GM23338 (cell line): ENCODE results near the gene KIAA1217. TPM values are rescaled to one million over a fixed set of nuclear protein-coding genes. Genes with fewer than 3 reads are reported as not detected.

Source experiments
- ATAC-seq: fragments of 200-7000 bp; cut with Tn5 transposase; 3 replicates; pipeline ENCODE4 v1.9.1; 2020
- DNase-seq: peaks from one replicate; pipeline ENCODE4 v3.0.0-alpha.2; 2015; ENCODE audit warnings: low spot score
- H2AFZ ChIP-seq: fragments of 200-600 bp; sonication (generic); 2 replicates; pipeline ENCODE4 v1.8.0; 2016; ENCODE audit warnings: antibody characterized with exemption, mild to moderate bottlenecking, moderate library complexity
- H3F3A ChIP-seq: fragments of 200-600 bp; sonication (generic); replicated peaks from 2 replicates; pipeline ENCODE4 v1.8.0; 2017; ENCODE audit warnings: antibody characterized with exemption, mixed run types, low read depth
- H3K27ac ChIP-seq: fragments of 200-600 bp; sonication (generic); 2 replicates; pipeline ENCODE4 v1.6.1; 2016; ENCODE audit warnings: low read depth
- H3K27me3 ChIP-seq: fragments of 200-600 bp; sonication (generic); 2 replicates; pipeline ENCODE4 v1.8.0; 2016; ENCODE audit warnings: mild to moderate bottlenecking, mixed run types, moderate library complexity; ENCODE audit not compliant: insufficient read depth
- H3K36me3 ChIP-seq: fragments of 200-600 bp; sonication (generic); 2 replicates; pipeline ENCODE4 v1.8.0; 2016; ENCODE audit warnings: mild to moderate bottlenecking; ENCODE audit not compliant: insufficient read depth
- H3K4me1 ChIP-seq: fragments of 200-600 bp; sonication (generic); 2 replicates; pipeline ENCODE4 v1.8.0; 2016; ENCODE audit warnings: mild to moderate bottlenecking, moderate library complexity; ENCODE audit not compliant: insufficient read depth
- H3K4me2 ChIP-seq: fragments of 200-600 bp; sonication (generic); 2 replicates; pipeline ENCODE4 v1.7.1; 2017; ENCODE audit warnings: mixed run types
- H3K4me3 ChIP-seq: fragments of 200-600 bp; sonication (generic); 2 replicates; pipeline ENCODE4 v1.6.1; 2016; ENCODE audit warnings: mixed run types
- H3K79me2 ChIP-seq: fragments of 200-600 bp; sonication (generic); replicated peaks from 2 replicates; pipeline ENCODE4 v1.8.0; 2017; ENCODE audit warnings: mild to moderate bottlenecking; ENCODE audit not compliant: insufficient read depth
- H3K9me2 ChIP-seq: fragments of 200-600 bp; sonication (generic); 2 replicates; pipeline ENCODE4 v1.8.0; 2017; ENCODE audit not compliant: insufficient read depth
- H4K20me1 ChIP-seq: fragments of 200-600 bp; sonication (generic); replicated peaks from 2 replicates; pipeline ENCODE4 v1.8.0; 2017; ENCODE audit warnings: mild to moderate bottlenecking; ENCODE audit not compliant: insufficient read depth
- H3K27ac Mint-ChIP-seq: 2 replicates; pipeline ENCODE4 v1.8.0; 2020; ENCODE audit warnings: inconsistent platforms, mild to moderate bottlenecking, moderate library complexity, mixed read lengths
- H3K27me3 Mint-ChIP-seq: 3 replicates; pipeline ENCODE4 v1.8.0; 2022; ENCODE audit warnings: low read depth, mild to moderate bottlenecking, moderate library complexity, mixed read lengths, inconsistent platforms; ENCODE audit not compliant: insufficient read depth, poor library complexity
- H3K36me3 Mint-ChIP-seq: 3 replicates; pipeline ENCODE4 v1.8.0; 2021; ENCODE audit warnings: low read depth, mild to moderate bottlenecking, inconsistent platforms, moderate library complexity, mixed read lengths
- H3K4me1 Mint-ChIP-seq: 3 replicates; pipeline ENCODE4 v1.8.0; 2020; ENCODE audit warnings: mild to moderate bottlenecking, inconsistent platforms, mixed read lengths
- H3K4me3 Mint-ChIP-seq: 3 replicates; pipeline ENCODE4 v1.8.0; 2021; ENCODE audit warnings: moderate library complexity, mild to moderate bottlenecking, inconsistent platforms, mixed read lengths
- H3K9me3 Mint-ChIP-seq: 3 replicates; pipeline ENCODE4 v1.8.0; 2020; ENCODE audit warnings: moderate library complexity, mild to moderate bottlenecking, inconsistent platforms, mixed read lengths
- CREB1 ChIP-seq: fragments of 250-450 bp; sonication (Bioruptor Pico); IDR thresholded peaks from 2 replicates; pipeline ENCODE4 v1.5.0; 2020; ENCODE audit warnings: low read depth, mild to moderate bottlenecking, moderate library complexity
- EZH2 ChIP-seq: fragments of 200-600 bp; sonication (generic); IDR thresholded peaks from one replicate; pipeline ENCODE4 v1.8.0; 2017; ENCODE audit warnings: antibody characterized with exemption, mild to moderate bottlenecking, low read depth; ENCODE audit not compliant: unreplicated experiment
- EZH2phosphoT487 ChIP-seq: fragments of 200-600 bp; sonication (generic); IDR thresholded peaks from one replicate; pipeline ENCODE4 v1.8.1; 2018; ENCODE audit warnings: antibody characterized with exemption; ENCODE audit not compliant: unreplicated experiment
- JUNB ChIP-seq: IDR thresholded peaks from one replicate; pipeline ENCODE4 v1.6.1; 2016; ENCODE audit warnings: antibody characterized with exemption; ENCODE audit not compliant: unreplicated experiment
- NANOG ChIP-seq: IDR thresholded peaks from 2 replicates; pipeline ENCODE4 v1.6.1; 2016; ENCODE audit warnings: antibody characterized with exemption, borderline replicate concordance
- POLR2AphosphoS5 ChIP-seq: IDR thresholded peaks from 2 replicates; pipeline ENCODE4 v1.6.1; 2016; ENCODE audit warnings: antibody characterized with exemption, low read depth
- ZNF114 ChIP-seq: fragments of 250-450 bp; sonication (Bioruptor Pico); IDR thresholded peaks from 2 replicates; pipeline ENCODE4 v1.5.0; 2020; ENCODE audit warnings: mild to moderate bottlenecking, moderate library complexity
- ZNF331 ChIP-seq: fragments of 250-450 bp; sonication (Bioruptor Pico); IDR thresholded peaks from 2 replicates; pipeline ENCODE4 v1.5.0; 2020; ENCODE audit warnings: low read depth, mild to moderate bottlenecking, moderate library complexity
- polyA plus RNA-seq: library from polyadenylated mRNA; unstranded; fragments of >200 nt; fragmentation: Nextera tagmentation; extraction: Ambion mirVana; gene quantifications from 2 replicates; pipeline ENCODE4 v1.2.1, GENCODE V29; 2016
- total RNA-seq: library from RNA; depleted of rRNA; stranded (reverse); fragments of >200 nt; shearing (Covaris generic); gene quantifications from 2 replicates; pipeline ENCODE4 v1.2.3, GENCODE V29; 2014
- TF ChIP-seq, protein P1 (sequence below): fragments of 250-450 bp; sonication (Bioruptor Pico); IDR thresholded peaks from 2 replicates; pipeline ENCODE4 v1.5.0; 2020; ENCODE audit warnings: mild to moderate bottlenecking, moderate library complexity
- TF ChIP-seq, protein P2 (sequence below), 2 experiments: fragments of 200-600 bp in 1 of 2; sonication (generic) in 1 of 2; conservative IDR thresholded peaks; 2 replicates each; pipeline versions ENCODE4 v1.5.1 to v1.6.1; 2016 to 2017; ENCODE audit warnings: antibody characterized with exemption in 2 of 2, low read depth in 2 of 2, mild to moderate bottlenecking in 2 of 2, moderate library complexity in 1 of 2
- TF ChIP-seq, protein P3 (sequence below): IDR thresholded peaks from 2 replicates; pipeline ENCODE4 v1.6.1; 2016; ENCODE audit warnings: antibody characterized with exemption

The KIAA1217 gene
- total and polyA plus RNA-seq, 2 experiments from 2014 or later = 6.4 to 9.1 TPM

DNA sequence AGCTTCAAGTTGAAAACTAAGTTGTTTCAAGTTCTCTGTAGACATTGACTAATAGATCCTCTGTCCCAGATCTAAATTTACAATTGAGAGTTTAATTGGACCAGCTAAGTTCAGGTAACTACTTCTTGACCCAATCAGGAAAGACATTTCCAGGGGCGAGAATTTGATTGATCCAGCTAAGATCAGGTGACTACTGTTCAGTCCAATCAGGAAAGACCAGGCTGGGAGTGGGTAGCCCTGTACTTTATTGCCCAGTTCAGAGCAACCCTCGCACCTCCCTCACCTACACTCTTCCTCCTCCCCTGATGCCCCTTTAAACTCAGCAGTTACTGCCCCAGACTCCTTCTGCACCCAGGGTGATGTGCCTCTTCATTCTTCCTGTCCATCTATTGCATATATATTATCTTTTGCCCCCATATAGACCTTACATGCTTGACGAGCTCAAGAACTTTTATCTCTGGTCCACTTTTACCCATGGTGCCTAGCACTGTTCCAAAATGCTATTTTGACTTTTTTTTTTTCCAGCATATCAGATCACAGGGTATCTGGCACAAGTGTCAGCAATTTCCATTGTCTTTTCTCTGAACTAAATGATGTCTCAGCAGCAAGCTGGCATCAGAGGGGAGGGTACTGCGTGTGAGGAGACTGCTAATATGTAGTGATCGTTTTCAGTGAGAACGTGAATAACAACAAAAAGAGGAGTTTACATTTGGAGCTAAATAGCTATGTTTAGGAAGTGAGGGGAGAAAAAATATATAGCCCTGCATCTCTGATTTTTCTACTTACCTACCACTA lies 169.4 kb downstream of the KIAA1217 start (continued):
- TF ChIP-seq, protein P1, sequence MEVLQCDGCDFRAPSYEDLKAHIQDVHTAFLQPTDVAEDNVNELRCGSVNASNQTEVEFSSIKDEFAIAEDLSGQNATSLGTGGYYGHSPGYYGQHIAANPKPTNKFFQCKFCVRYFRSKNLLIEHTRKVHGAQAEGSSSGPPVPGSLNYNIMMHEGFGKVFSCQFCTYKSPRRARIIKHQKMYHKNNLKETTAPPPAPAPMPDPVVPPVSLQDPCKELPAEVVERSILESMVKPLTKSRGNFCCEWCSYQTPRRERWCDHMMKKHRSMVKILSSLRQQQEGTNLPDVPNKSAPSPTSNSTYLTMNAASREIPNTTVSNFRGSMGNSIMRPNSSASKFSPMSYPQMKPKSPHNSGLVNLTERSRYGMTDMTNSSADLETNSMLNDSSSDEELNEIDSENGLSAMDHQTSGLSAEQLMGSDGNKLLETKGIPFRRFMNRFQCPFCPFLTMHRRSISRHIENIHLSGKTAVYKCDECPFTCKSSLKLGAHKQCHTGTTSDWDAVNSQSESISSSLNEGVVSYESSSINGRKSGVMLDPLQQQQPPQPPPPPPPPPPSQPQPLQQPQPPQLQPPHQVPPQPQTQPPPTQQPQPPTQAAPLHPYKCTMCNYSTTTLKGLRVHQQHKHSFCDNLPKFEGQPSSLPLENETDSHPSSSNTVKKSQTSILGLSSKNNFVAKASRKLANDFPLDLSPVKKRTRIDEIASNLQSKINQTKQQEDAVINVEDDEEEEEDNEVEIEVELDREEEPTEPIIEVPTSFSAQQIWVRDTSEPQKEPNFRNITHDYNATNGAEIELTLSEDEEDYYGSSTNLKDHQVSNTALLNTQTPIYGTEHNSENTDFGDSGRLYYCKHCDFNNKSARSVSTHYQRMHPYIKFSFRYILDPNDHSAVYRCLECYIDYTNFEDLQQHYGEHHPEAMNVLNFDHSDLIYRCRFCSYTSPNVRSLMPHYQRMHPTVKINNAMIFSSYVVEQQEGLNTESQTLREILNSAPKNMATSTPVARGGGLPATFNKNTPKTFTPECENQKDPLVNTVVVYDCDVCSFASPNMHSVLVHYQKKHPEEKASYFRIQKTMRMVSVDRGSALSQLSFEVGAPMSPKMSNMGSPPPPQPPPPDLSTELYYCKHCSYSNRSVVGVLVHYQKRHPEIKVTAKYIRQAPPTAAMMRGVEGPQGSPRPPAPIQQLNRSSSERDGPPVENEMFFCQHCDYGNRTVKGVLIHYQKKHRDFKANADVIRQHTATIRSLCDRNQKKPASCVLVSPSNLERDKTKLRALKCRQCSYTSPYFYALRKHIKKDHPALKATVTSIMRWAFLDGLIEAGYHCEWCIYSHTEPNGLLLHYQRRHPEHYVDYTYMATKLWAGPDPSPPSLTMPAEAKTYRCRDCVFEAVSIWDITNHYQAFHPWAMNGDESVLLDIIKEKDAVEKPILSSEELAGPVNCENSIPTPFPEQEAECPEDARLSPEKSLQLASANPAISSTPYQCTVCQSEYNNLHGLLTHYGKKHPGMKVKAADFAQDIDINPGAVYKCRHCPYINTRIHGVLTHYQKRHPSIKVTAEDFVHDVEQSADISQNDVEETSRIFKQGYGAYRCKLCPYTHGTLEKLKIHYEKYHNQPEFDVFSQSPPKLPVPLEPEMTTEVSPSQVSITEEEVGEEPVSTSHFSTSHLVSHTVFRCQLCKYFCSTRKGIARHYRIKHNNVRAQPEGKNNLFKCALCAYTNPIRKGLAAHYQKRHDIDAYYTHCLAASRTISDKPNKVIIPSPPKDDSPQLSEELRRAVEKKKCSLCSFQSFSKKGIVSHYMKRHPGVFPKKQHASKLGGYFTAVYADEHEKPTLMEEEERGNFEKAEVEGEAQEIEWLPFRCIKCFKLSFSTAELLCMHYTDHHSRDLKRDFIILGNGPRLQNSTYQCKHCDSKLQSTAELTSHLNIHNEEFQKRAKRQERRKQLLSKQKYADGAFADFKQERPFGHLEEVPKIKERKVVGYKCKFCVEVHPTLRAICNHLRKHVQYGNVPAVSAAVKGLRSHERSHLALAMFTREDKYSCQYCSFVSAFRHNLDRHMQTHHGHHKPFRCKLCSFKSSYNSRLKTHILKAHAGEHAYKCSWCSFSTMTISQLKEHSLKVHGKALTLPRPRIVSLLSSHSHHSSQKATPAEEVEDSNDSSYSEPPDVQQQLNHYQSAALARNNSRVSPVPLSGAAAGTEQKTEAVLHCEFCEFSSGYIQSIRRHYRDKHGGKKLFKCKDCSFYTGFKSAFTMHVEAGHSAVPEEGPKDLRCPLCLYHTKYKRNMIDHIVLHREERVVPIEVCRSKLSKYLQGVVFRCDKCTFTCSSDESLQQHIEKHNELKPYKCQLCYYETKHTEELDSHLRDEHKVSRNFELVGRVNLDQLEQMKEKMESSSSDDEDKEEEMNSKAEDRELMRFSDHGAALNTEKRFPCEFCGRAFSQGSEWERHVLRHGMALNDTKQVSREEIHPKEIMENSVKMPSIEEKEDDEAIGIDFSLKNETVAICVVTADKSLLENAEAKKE = no peak
- TF ChIP-seq ZNF114 (no peak), EZH2phosphoT487 (no peak), JUNB (no peak), EZH2 (no peak)

DNA sequence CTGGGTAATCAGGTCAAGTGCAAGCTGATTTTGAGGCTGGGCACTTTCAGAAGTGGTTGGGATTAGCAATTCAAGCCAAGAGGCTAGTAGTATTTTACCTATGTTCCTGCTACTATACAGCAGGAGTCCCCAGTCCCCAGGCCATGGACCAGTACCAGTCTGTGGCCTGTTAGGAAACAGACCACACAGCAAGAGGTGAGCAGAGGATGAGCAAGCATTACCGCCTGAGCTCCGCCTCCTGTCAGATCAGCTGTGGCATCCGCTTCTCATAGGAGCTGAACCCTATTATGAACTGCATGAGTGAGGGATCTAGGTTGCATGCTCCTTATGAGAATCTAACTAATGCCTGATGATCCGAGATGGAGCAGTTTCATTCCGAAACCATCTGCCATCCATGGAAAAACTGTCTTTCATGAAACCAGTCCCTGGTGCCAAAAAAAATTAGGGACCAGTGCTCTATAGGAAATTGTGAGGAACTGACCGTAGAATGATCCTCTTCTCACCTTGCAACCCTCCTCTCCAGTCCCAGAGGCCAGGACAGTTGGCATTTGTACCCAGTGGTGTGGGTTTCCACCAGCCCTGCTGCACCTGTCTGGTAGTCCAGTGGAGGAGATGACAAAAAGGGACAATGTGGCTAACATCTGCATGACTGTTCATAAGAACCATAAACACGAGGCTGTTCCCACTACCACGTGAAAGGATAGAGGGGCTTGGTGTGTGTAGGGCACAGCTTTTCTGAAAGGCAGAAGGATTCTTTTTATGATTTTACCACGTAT lies 172.5 kb downstream of the KIAA1217 start:
- H3K4me1 ChIP-seq = peaks cover 16% of the 10 kb centered on the region; the same call in 1 of the 2 replicates
- H3K79me2 ChIP-seq = no peaks in the 10 kb centered on the region
- no peak overlapping the region for H3K4me2 ChIP-seq
- Mint-ChIP-seq H3K27me3 (no peaks in the 10 kb centered on the region), H3K9me3 (no peaks in the 10 kb centered on the region), H3K36me3 (peaks cover 2% of the 10 kb centered on the region; the same call in 1 of the 3 replicates), H3K27ac (peak overlapping the region; percentile 62; the same call in 1 of the 2 replicates), H3K4me3 (no peak overlapping the region), H3K4me1 (peaks cover 34% of the 10 kb centered on the region)
- no peaks in the 10 kb centered on the region for H3K9me2 ChIP-seq
- no peaks in the 10 kb centered on the region for H4K20me1 ChIP-seq
- DNase-seq (no peak), ATAC-seq (no peak)
- H3K4me3 ChIP-seq = no peak overlapping the region
- no peak overlapping the region for H2AFZ ChIP-seq
- no peaks in the 10 kb centered on the region for H3K27me3 ChIP-seq
- H3K36me3 ChIP-seq = no peaks in the 10 kb centered on the region
- no peak overlapping the region for H3K27ac ChIP-seq
- no peaks in the 10 kb centered on the region for H3F3A ChIP-seq
- TF ChIP-seq ZNF331 (CRISPR knock-in tag) (no peak), CREB1 (no peak), JUNB (no peak), ZNF114 (no peak), NANOG (no peak), EZH2phosphoT487 (no peak), EZH2 (no peak), POLR2AphosphoS5 (no peak)
- TF ChIP-seq, protein P2, sequence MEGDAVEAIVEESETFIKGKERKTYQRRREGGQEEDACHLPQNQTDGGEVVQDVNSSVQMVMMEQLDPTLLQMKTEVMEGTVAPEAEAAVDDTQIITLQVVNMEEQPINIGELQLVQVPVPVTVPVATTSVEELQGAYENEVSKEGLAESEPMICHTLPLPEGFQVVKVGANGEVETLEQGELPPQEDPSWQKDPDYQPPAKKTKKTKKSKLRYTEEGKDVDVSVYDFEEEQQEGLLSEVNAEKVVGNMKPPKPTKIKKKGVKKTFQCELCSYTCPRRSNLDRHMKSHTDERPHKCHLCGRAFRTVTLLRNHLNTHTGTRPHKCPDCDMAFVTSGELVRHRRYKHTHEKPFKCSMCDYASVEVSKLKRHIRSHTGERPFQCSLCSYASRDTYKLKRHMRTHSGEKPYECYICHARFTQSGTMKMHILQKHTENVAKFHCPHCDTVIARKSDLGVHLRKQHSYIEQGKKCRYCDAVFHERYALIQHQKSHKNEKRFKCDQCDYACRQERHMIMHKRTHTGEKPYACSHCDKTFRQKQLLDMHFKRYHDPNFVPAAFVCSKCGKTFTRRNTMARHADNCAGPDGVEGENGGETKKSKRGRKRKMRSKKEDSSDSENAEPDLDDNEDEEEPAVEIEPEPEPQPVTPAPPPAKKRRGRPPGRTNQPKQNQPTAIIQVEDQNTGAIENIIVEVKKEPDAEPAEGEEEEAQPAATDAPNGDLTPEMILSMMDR (conservative IDR thresholded peaks at IDR 0.05; ENCODE audit: low read depth in 2 of 2) = no peak
- TF ChIP-seq, protein P3, sequence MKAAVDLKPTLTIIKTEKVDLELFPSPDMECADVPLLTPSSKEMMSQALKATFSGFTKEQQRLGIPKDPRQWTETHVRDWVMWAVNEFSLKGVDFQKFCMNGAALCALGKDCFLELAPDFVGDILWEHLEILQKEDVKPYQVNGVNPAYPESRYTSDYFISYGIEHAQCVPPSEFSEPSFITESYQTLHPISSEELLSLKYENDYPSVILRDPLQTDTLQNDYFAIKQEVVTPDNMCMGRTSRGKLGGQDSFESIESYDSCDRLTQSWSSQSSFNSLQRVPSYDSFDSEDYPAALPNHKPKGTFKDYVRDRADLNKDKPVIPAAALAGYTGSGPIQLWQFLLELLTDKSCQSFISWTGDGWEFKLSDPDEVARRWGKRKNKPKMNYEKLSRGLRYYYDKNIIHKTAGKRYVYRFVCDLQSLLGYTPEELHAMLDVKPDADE = no peak
